Esophagus squamous epithelium (tissue), 4 donors: ENCODE data around the gene GTF3C2.

Experiments
- CTCF ChIP-seq, 6 experiments: fragments of 450-650 bp in 4 of 6; fragments of 200-600 bp in 2 of 6; sonication (generic) in 2 of 6; IDR thresholded peaks; one replicate each; pipeline ENCODE4 v1.5.1; 2016 to 2019; ENCODE audit warnings: antibody characterized with exemption in 6 of 6, mild to moderate bottlenecking in 4 of 6, moderate library complexity in 4 of 6
- POLR2A ChIP-seq, 4 donors: fragments of 450-650 bp; IDR thresholded peaks; one replicate each; pipeline ENCODE4 v1.6.1; 2017; ENCODE audit warnings: antibody characterized with exemption in 4 of 4, mild to moderate bottlenecking in 4 of 4, moderate library complexity in 3 of 4

- no peak for TF ChIP-seq CTCF (IDR thresholded peaks at IDR 0.05)
- TF ChIP-seq POLR2A (IDR thresholded peaks at IDR 0.05): no peak
Measured at GRCh38 chr2:27376151-27376865, 19.7 kb upstream of the GTF3C2 start.
